H1 (cell line): ENCODE measurements around the gene SPOCK3. TPM values are rescaled to one million over a fixed set of nuclear protein-coding genes. Genes with fewer than 3 reads are reported as not detected.

Experiments used
- CTCF ChIA-PET: fragments of 300-600 bp; sonication (Branson Sonifier 250); formaldehyde crosslinking; loops from one replicate; lab custom pipeline; 2021; ENCODE audit not compliant: partially characterized antibody; lab: Charles Lee
- POLR2A ChIA-PET: fragments of 300-600 bp; sonication (Branson Sonifier 250); formaldehyde crosslinking; loops from one replicate; lab custom pipeline; 2021; ENCODE audit warnings: inconsistent platforms; ENCODE audit not compliant: partially characterized antibody; lab: Charles Lee
- DNase-seq, 2 experiments: peaks; one replicate each; pipeline versions ENCODE4 v3.0.0 to v3.0.0-alpha.2; 2010 to 2022; ENCODE audit warnings: low spot score in 2 of 2, low read depth in 1 of 2, mixed read lengths in 1 of 2
- FAIRE-seq: peaks from 2 replicates; lab custom pipeline; 2011; peaks lifted over from hg19 to GRCh38; lab: Jason Lieb, UNC
- H2AFZ ChIP-seq: 2 replicates; pipeline ENCODE4 v1.8.1; 2012; ENCODE audit warnings: low read length, inconsistent platforms
- H2AK5ac ChIP-seq: 2 replicates; pipeline ENCODE4 v1.6.1; 2013; ENCODE audit warnings: low read depth, low read length
- H2BK120ac ChIP-seq: replicated peaks from 2 replicates; pipeline ENCODE3; 2013; ENCODE audit warnings: low read depth, low read length, inconsistent platforms
- H2BK12ac ChIP-seq: 2 replicates; pipeline ENCODE4 v1.6.1; 2013; ENCODE audit warnings: low read depth, low read length
- H2BK15ac ChIP-seq: 2 replicates; pipeline ENCODE4 v1.6.1; 2013; ENCODE audit warnings: low read length
- H2BK20ac ChIP-seq: 2 replicates; pipeline ENCODE4 v1.6.1; 2013; ENCODE audit warnings: low read length
- H2BK5ac ChIP-seq: 2 replicates; pipeline ENCODE4 v1.6.1; 2013; ENCODE audit warnings: low read depth, low read length
- H3K14ac ChIP-seq: 2 replicates; pipeline ENCODE4 v1.6.1; 2013; ENCODE audit warnings: inconsistent platforms; ENCODE audit not compliant: insufficient read length
- H3K18ac ChIP-seq: 2 replicates; pipeline ENCODE4 v1.6.1; 2013; ENCODE audit warnings: low read length; ENCODE audit errors: extremely low read depth
- H3K23ac ChIP-seq: 2 replicates; pipeline ENCODE4 v1.6.1; 2013; ENCODE audit warnings: inconsistent platforms; ENCODE audit not compliant: insufficient read length
- H3K23me2 ChIP-seq: 2 replicates; pipeline ENCODE4 v1.6.1; 2013; ENCODE audit warnings: low read depth, low read length
- H3K27ac ChIP-seq: 2 replicates; pipeline ENCODE4 v1.6.1; 2011; ENCODE audit warnings: low read depth, low read length, inconsistent platforms
- H3K27me3 ChIP-seq, 4 experiments: replicated peaks in 1 of 4; 1 replicate in 1 of 4; 2 replicates in 3 of 4; pipeline versions ENCODE4 v1.6.1 to v1.8.1; 2011 to 2013; ENCODE audit warnings: low read length in 3 of 4, mild to moderate bottlenecking in 3 of 4, inconsistent platforms in 2 of 4, mixed read lengths in 2 of 4, moderate library complexity in 1 of 4; ENCODE audit not compliant: control insufficient read depth in 3 of 4, insufficient read depth in 3 of 4; ENCODE audit errors: extremely low read depth in 1 of 4
- H3K36me3 ChIP-seq, 4 experiments: 2 replicates each; pipeline versions ENCODE4 v1.6.1 to v1.8.1; 2011 to 2013; ENCODE audit warnings: mild to moderate bottlenecking in 4 of 4, low read length in 3 of 4, moderate library complexity in 2 of 4, control low read depth in 1 of 4, inconsistent platforms in 1 of 4; ENCODE audit not compliant: insufficient read depth in 4 of 4, control insufficient read depth in 2 of 4
- H3K4ac ChIP-seq: replicated peaks from 2 replicates; pipeline ENCODE3; 2013; ENCODE audit warnings: low read length, low read depth, mixed read lengths, inconsistent platforms; ENCODE audit not compliant: insufficient read length
- H3K4me1 ChIP-seq, 4 experiments: replicated peaks in 1 of 4; 1 replicate in 1 of 4; 2 replicates in 3 of 4; pipeline versions ENCODE4 v1.6.1 to v1.8.1; 2011 to 2013; ENCODE audit warnings: low read length in 3 of 4, inconsistent platforms in 2 of 4, mixed read lengths in 1 of 4; ENCODE audit not compliant: insufficient read depth in 4 of 4, control insufficient read depth in 3 of 4
- H3K4me2 ChIP-seq, 2 experiments: 2 replicates each; pipeline versions ENCODE4 v1.6.1 to v1.8.1; 2011 to 2013; ENCODE audit warnings: low read depth in 2 of 2, low read length in 2 of 2, control low read depth in 1 of 2, inconsistent platforms in 1 of 2, mild to moderate bottlenecking in 1 of 2; ENCODE audit not compliant: insufficient read depth in 1 of 2
- H3K4me3 ChIP-seq, 4 experiments: fragments of 200-600, 300-600 bp in 1 of 4; sonication (generic), shearing (Covaris generic), sonication (Bioruptor Twin) in 1 of 4; 2 replicates each; pipeline versions ENCODE4 v1.5.1 to v1.8.1; 2011 to 2016; ENCODE audit warnings: low read length in 4 of 4, low read depth in 3 of 4, control low read depth in 2 of 4, inconsistent platforms in 2 of 4, mild to moderate bottlenecking in 2 of 4, mixed read lengths in 1 of 4, moderate library complexity in 1 of 4; ENCODE audit not compliant: insufficient read depth in 2 of 4; ENCODE audit errors: extremely low read depth in 1 of 4
- H3K56ac ChIP-seq: replicated peaks from 2 replicates; pipeline ENCODE3; 2013; ENCODE audit warnings: low read depth, mild to moderate bottlenecking, mixed read lengths, low read length, inconsistent platforms; ENCODE audit not compliant: insufficient read length
- H3K79me1 ChIP-seq: 2 replicates; pipeline ENCODE4 v1.6.1; 2013; ENCODE audit warnings: low read depth, low read length, control low read depth
- H3K79me2 ChIP-seq, 2 experiments: 2 replicates each; pipeline versions ENCODE4 v1.6.1 to v1.8.1; 2012 to 2013; ENCODE audit warnings: low read length in 2 of 2, mild to moderate bottlenecking in 2 of 2, inconsistent platforms in 1 of 2; ENCODE audit not compliant: insufficient read depth in 2 of 2, control insufficient read depth in 1 of 2
- H3K9ac ChIP-seq, 4 experiments: replicated peaks in 1 of 4; 1 replicate in 1 of 4; 2 replicates in 3 of 4; pipeline versions ENCODE4 v1.6.1 to v1.8.1; 2011 to 2013; ENCODE audit warnings: low read depth in 3 of 4, low read length in 3 of 4, control low read depth in 2 of 4, mild to moderate bottlenecking in 2 of 4, moderate library complexity in 2 of 4, inconsistent platforms in 1 of 4; ENCODE audit errors: extremely low read depth in 1 of 4
- H3K9me3 ChIP-seq, 2 experiments: 2 replicates each; pipeline versions ENCODE4 v1.6.1 to v1.8.1; 2012 to 2013; ENCODE audit warnings: mild to moderate bottlenecking in 2 of 2, moderate library complexity in 2 of 2, control low read depth in 1 of 2, inconsistent platforms in 1 of 2, low read depth in 1 of 2, low read length in 1 of 2, mixed read lengths in 1 of 2; ENCODE audit not compliant: insufficient read depth in 2 of 2
- H4K20me1 ChIP-seq, 2 experiments: replicated peaks in 1 of 2; 2 replicates each; pipeline versions ENCODE3 to v1.8.1; 2011 to 2013; ENCODE audit warnings: inconsistent platforms in 2 of 2, low read length in 2 of 2, mild to moderate bottlenecking in 1 of 2; ENCODE audit not compliant: insufficient read depth in 2 of 2, control insufficient read depth in 1 of 2
- H4K5ac ChIP-seq: 2 replicates; pipeline ENCODE4 v1.6.1; 2013; ENCODE audit warnings: low read length, low read depth, mixed read lengths, inconsistent platforms; ENCODE audit not compliant: insufficient read length
- H4K8ac ChIP-seq: 2 replicates; pipeline ENCODE4 v1.8.0; 2013; ENCODE audit warnings: mild to moderate bottlenecking, moderate library complexity, low read length, inconsistent platforms; ENCODE audit not compliant: insufficient read depth; ENCODE audit errors: extremely low read depth
- H4K91ac ChIP-seq: replicated peaks from 2 replicates; pipeline ENCODE3; 2013; ENCODE audit warnings: low read length, mixed read lengths, inconsistent platforms; ENCODE audit not compliant: insufficient read length
- CEBPB ChIP-seq: IDR thresholded peaks from 2 replicates; pipeline ENCODE4 v1.6.1; 2012; ENCODE audit warnings: low read depth, low read length
- NRF1 ChIP-seq: IDR thresholded peaks from 2 replicates; pipeline ENCODE4 v1.6.1; 2011; ENCODE audit warnings: mild to moderate bottlenecking, low read depth, low read length, improper control_type of control experiment
- SAP30 ChIP-seq: fragments of 300-600 bp; sonication (generic); IDR thresholded peaks from 2 replicates; pipeline ENCODE4 v1.7.1; 2012; ENCODE audit warnings: low read length, moderate library complexity, mild to moderate bottlenecking, inconsistent platforms; ENCODE audit not compliant: insufficient read depth, insufficient replicate concordance
- WGBS, 2 experiments: shearing (Covaris generic) in 1 of 2; methylation state at CpG; one replicate each; pipeline versions ENCODE4 v1.1.6 to v1.1.7; 2013 to 2015; ENCODE audit warnings: low lambda C conversion rate in 2 of 2, mixed read lengths in 2 of 2, inconsistent platforms in 1 of 2, low coverage in 1 of 2, missing lambda C conversion rate in 1 of 2; ENCODE audit not compliant: insufficient replicate concordance in 2 of 2, insufficient coverage in 1 of 2, insufficient read length in 1 of 2; ENCODE audit errors: extremely low coverage in 1 of 2, missing lambda C conversion rate in 1 of 2; 5-methylcytosine and 5-hydroxymethylcytosine counted together
- polyA plus RNA-seq, 7 experiments: library from polyadenylated mRNA; depleted of rRNA in 3 of 7; stranded (reverse) in 5 of 7; unstranded in 2 of 7; fragments of >200 nt in 5 of 7; fragments of 200-250 nt in 2 of 7; gene quantifications; 1 replicate in 5 of 7; 2 replicates in 1 of 7; 4 replicates in 1 of 7; pipeline versions ENCODE4 v1.2.1 to v1.2.3, GENCODE V29; 2011 to 2013; ENCODE audit warnings: missing spikeins in 2 of 7, mixed read lengths in 2 of 7
- total RNA-seq: library from RNA; stranded (reverse); fragmentation: NEBNext Ultra II Directional; extraction: Animal tissue kit (Norgen Biotek cat#: 25700); gene quantifications from 2 replicates; pipeline ENCODE4 v1.2.1, GENCODE V29; 2021
- TF ChIP-seq, protein P1 (sequence below): IDR thresholded peaks from 2 replicates; pipeline ENCODE4 v1.6.1; 2011; ENCODE audit warnings: low read depth, mild to moderate bottlenecking, low read length; ENCODE audit not compliant: insufficient read depth

SPOCK3 gene
- total and polyA plus RNA-seq, 2 of the 8 experiments (the other 6 are each of a cell fraction or from before 2014, with no cell fraction given), result 0.14 to 0.60 TPM

- TF ChIP-seq CEBPB (peak; percentile 60; the same call in 1 of the 2 replicates), SAP30 (no peak), NRF1 (no peak)
- TF ChIP-seq, protein P1, sequence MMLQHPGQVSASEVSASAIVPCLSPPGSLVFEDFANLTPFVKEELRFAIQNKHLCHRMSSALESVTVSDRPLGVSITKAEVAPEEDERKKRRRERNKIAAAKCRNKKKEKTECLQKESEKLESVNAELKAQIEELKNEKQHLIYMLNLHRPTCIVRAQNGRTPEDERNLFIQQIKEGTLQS, result no peak
- TF ChIP-seq, all 59 proteins: peak for 1
Measured at GRCh38 chr4:166913926-166914325, 320.4 kb downstream of the SPOCK3 start.

More at GRCh38 chr4:166913926-166914325, 320.4 kb downstream of the SPOCK3 start:
- H3K18ac ChIP-seq, result no peak overlapping the region
- H4K91ac ChIP-seq, result no peak overlapping the region
- no peaks in the 10 kb centered on the region for H3K79me2 ChIP-seq
- no peak overlapping the region for H3K27ac ChIP-seq
- no peak overlapping the region for H3K4ac ChIP-seq
- no peak overlapping the region for H2AFZ ChIP-seq
- H4K8ac ChIP-seq, result no peak overlapping the region
- no peak overlapping the region for H3K4me2 ChIP-seq
- FAIRE-seq (no peak), DNase-seq (no peak)
- 84% methylated on average over 4 of the region's 4 CpGs; no CpG with 5 or more reads in 1 of the 2 experiments for WGBS, 2 experiments
- ChIA-PET POLR2A (no interaction called here), CTCF (no interaction called here)
- H3K56ac ChIP-seq, result no peak overlapping the region
- H2BK20ac ChIP-seq, result no peak overlapping the region
- H2BK15ac ChIP-seq, result no peak overlapping the region
- no peak overlapping the region for H3K23ac ChIP-seq
- H3K79me1 ChIP-seq, result no peaks in the 10 kb centered on the region
- H3K4me1 ChIP-seq, result no peaks in the 10 kb centered on the region
- no peak overlapping the region for H4K5ac ChIP-seq
- no peak overlapping the region for H3K4me3 ChIP-seq
- no peaks in the 10 kb centered on the region for H4K20me1 ChIP-seq
- no peaks in the 10 kb centered on the region for H3K36me3 ChIP-seq
- H2BK5ac ChIP-seq, result no peak overlapping the region
- no peak overlapping the region for H2AK5ac ChIP-seq
- no peaks in the 10 kb centered on the region for H3K27me3 ChIP-seq
- no peaks in the 10 kb centered on the region for H3K9me3 ChIP-seq
- no peak overlapping the region for H2BK12ac ChIP-seq
- H3K9ac ChIP-seq, result no peak overlapping the region
- no peak overlapping the region for H2BK120ac ChIP-seq
- no peak overlapping the region for H3K14ac ChIP-seq
- H3K23me2 ChIP-seq, result no peaks in the 10 kb centered on the region
